Measurements from ENCODE around the gene ZNF441.

- TF ChIP-seq EZH2 (IDR thresholded peaks at IDR 0.05; ENCODE audit: borderline replicate concordance, low read length) (no peak), CTCF (conservative IDR thresholded peaks at IDR 0.05 in 1 of 2, IDR thresholded peaks at IDR 0.05 in 1 of 2; ENCODE audit: extremely low read depth in 1 of 2, insufficient read depth in 1 of 2, low read depth in 1 of 2, low read length in 2 of 2) (no peak)
Observed at GRCh38 chr19:11784356-11784755, 17.6 kb downstream of the ZNF441 start.
